Tibial nerve (tissue), 4 donors: ENCODE measurements around the gene STEAP1B. TPM values are rescaled to one million over a fixed set of nuclear protein-coding genes. Genes with fewer than 3 reads are reported as not detected.

Experiments used
- DNase-seq, 2 donors: peaks; one replicate each; pipeline ENCODE4 v3.0.0-alpha.2; 2019; ENCODE audit warnings: low spot score in 2 of 2
- H3K27ac ChIP-seq, 4 donors: fragments of 200-600 bp; sonication (generic) in 3 of 4; one replicate each; pipeline ENCODE4 v1.5.1; 2017 to 2019; ENCODE audit warnings: mild to moderate bottlenecking in 1 of 4
- H3K27me3 ChIP-seq, 2 donors: fragments of 200-600 bp; sonication (generic) in 1 of 2; one replicate each; pipeline versions ENCODE4 v1.5.1 to v1.6.0; 2017 to 2019
- H3K36me3 ChIP-seq, 3 donors: fragments of 200-600 bp; sonication (generic); one replicate each; pipeline ENCODE4 v1.5.1; 2018 to 2019
- H3K4me1 ChIP-seq, 4 donors: fragments of 200-600 bp; sonication (generic) in 3 of 4; one replicate each; pipeline ENCODE4 v1.5.1; 2017 to 2019
- H3K4me3 ChIP-seq, 4 donors: fragments of 200-600 bp; sonication (generic) in 3 of 4; one replicate each; pipeline ENCODE4 v1.5.1; 2017 to 2019; ENCODE audit warnings: mild to moderate bottlenecking in 1 of 4, moderate library complexity in 1 of 4
- H3K9me3 ChIP-seq, 4 donors: fragments of 200-600 bp; sonication (generic) in 3 of 4; one replicate each; pipeline ENCODE4 v1.5.1; 2017 to 2019
- EP300 ChIP-seq, 2 donors: sonication (generic); formaldehyde crosslinking; IDR thresholded peaks; one replicate each; pipeline ENCODE4 v1.6.1; 2017; ENCODE audit warnings: antibody characterized with exemption in 2 of 2, mild to moderate bottlenecking in 1 of 2
- POLR2A ChIP-seq, 2 donors: fragments of 450-650 bp; IDR thresholded peaks; one replicate each; pipeline ENCODE4 v1.6.1; 2017; ENCODE audit warnings: antibody characterized with exemption in 2 of 2, mild to moderate bottlenecking in 2 of 2, moderate library complexity in 2 of 2
- WGBS, 2 donors: methylation state at CpG; one replicate each; pipeline ENCODE4 v1.1.5; 2018; 5-methylcytosine and 5-hydroxymethylcytosine counted together
- total RNA-seq, 4 donors: library from RNA; depleted of rRNA; stranded (reverse); fragments of >200 nt; gene quantifications; one replicate each; pipeline ENCODE4 v1.1.0, GENCODE V29; 2016
- TF ChIP-seq, protein P1 (sequence below), 5 experiments: fragments of 200-600 bp in 3 of 5; fragments of 450-650 bp in 2 of 5; sonication (generic) in 3 of 5; IDR thresholded peaks; one replicate each; pipeline ENCODE4 v1.5.1; 2016 to 2019; ENCODE audit warnings: antibody characterized with exemption in 5 of 5, mild to moderate bottlenecking in 3 of 5, moderate library complexity in 2 of 5

STEAP1B gene
- total RNA-seq, 4 donors from 2014 or later, result 4.2 to 20.5 (median 14.0) TPM

DNA sequence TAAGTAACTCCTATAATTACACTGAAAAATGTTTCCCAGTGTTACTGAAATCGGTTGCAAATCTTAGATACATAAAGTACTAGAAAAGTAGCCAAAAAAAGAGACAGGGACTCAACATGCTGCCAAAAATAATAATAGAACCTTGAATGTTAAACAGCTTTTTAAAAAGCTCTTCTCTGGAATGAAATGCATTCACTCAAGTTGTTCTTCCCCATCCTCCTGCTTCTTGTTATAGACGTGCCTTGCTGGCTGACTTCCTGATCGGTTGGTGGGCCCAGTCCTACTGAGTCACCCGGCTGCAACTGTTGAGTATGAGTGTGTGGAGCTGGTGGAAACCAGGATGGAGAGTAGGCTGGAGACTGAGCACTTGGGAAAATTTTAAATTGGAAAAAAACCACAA, 112.4 kb downstream of the STEAP1B start:
- Histone ChIP-seq H3K4me1 (peaks cover 0 to 3% (median 0%) of the 10 kb centered on the region in 4 donors), H3K27ac (peak overlapping the region in 1 of 4 donors; percentile 25), H3K36me3 (no peaks in the 10 kb centered on the region), H3K27me3 (no peaks in the 10 kb centered on the region), H3K4me3 (no peak overlapping the region), H3K9me3 (no peaks in the 10 kb centered on the region)
- 46 to 57% methylated on average over 4 of the region's 4 CpGs for WGBS, 2 donors
- peak in 1 of 2 donors; percentile 47 for DNase-seq
- TF ChIP-seq EP300 (IDR thresholded peaks at IDR 0.05), result peak in 1 of 2 donors; percentile 11
- no peak for TF ChIP-seq POLR2A (IDR thresholded peaks at IDR 0.05)
- TF ChIP-seq, protein P1, sequence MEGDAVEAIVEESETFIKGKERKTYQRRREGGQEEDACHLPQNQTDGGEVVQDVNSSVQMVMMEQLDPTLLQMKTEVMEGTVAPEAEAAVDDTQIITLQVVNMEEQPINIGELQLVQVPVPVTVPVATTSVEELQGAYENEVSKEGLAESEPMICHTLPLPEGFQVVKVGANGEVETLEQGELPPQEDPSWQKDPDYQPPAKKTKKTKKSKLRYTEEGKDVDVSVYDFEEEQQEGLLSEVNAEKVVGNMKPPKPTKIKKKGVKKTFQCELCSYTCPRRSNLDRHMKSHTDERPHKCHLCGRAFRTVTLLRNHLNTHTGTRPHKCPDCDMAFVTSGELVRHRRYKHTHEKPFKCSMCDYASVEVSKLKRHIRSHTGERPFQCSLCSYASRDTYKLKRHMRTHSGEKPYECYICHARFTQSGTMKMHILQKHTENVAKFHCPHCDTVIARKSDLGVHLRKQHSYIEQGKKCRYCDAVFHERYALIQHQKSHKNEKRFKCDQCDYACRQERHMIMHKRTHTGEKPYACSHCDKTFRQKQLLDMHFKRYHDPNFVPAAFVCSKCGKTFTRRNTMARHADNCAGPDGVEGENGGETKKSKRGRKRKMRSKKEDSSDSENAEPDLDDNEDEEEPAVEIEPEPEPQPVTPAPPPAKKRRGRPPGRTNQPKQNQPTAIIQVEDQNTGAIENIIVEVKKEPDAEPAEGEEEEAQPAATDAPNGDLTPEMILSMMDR (IDR thresholded peaks at IDR 0.05), result no peak

- Histone ChIP-seq H3K36me3 (no peaks in the 10 kb centered on the region), H3K4me3 (no peak overlapping the region), H3K27me3 (no peaks in the 10 kb centered on the region), H3K9me3 (no peaks in the 10 kb centered on the region), H3K27ac (no peak overlapping the region), H3K4me1 (peaks cover 0 to 3% (median 0%) of the 10 kb centered on the region in 4 donors)
- no peak for DNase-seq
- TF ChIP-seq POLR2A (IDR thresholded peaks at IDR 0.05) (no peak), EP300 (IDR thresholded peaks at IDR 0.05) (no peak)
- TF ChIP-seq, protein P1 (IDR thresholded peaks at IDR 0.05), result no peak
- 67 to 92% methylated on average over 1 of the region's 1 CpG for WGBS, 2 donors
Measured at GRCh38 chr7:22386865-22387264, 113.1 kb downstream of the STEAP1B start.

DNA sequence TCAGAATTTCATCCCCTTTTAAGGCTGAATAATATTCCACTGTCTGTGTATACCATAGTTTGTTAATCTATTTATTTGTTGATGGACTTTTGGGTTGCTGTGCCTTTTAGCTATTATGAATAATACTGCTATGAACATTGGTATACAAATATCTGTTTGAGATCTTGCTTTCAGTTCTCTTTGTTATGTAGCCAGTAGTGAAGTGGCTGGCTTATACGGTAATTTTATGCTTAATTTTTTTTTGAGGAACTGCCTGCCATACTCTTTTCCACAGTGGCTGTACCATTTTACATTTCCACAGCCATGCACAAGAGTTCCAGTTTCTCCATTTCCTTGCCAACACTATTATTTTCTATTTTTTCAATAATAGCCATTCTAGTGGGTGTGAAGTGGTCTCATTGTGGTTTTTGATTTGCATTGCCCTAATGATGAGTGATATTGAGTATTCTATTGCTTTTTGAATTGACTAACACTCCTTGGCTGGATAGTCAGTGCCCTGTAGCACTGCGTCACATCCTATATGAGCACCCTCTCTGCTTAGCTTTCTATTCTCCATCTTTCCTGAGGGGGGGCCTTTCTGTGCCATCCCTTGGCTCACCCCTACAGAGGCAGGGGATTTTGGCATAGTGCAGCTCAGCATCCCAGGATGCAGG, 113.7 kb downstream of the STEAP1B start:
- Histone ChIP-seq H3K4me3 (no peak overlapping the region), H3K36me3 (no peaks in the 10 kb centered on the region), H3K9me3 (no peaks in the 10 kb centered on the region), H3K27me3 (no peaks in the 10 kb centered on the region), H3K4me1 (peaks cover 0 to 3% (median 0%) of the 10 kb centered on the region in 4 donors), H3K27ac (no peak overlapping the region)
- DNase-seq, result no peak
- no peak for TF ChIP-seq POLR2A (IDR thresholded peaks at IDR 0.05)
- TF ChIP-seq, protein P1 (IDR thresholded peaks at IDR 0.05), result no peak
- no peak for TF ChIP-seq EP300 (IDR thresholded peaks at IDR 0.05)
- 86 to 96% methylated on average over 2 of the region's 2 CpGs for WGBS, 2 donors

DNA sequence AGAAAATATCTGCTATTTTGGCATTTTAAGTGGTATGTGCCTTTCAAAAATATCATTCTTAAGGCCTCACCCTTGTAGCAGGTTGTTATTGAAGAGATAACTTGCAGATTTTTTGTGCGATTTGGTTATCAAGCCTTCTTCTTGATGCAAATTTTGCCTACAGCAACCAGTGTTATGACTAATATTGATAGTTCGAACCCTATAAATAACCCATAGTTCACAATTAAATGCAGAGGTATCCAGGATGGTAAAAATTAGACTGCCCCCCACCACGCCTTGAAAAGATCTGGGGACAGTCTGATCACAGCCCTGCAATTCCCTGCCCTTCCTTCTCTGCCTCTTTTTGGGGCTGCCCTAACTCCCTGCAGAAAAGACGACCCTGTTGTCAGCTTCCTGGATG, 114.7 kb downstream of the STEAP1B start:
- TF ChIP-seq POLR2A (IDR thresholded peaks at IDR 0.05) (no peak), EP300 (IDR thresholded peaks at IDR 0.05) (no peak)
- TF ChIP-seq, protein P1 (IDR thresholded peaks at IDR 0.05), result no peak
- H3K4me3 ChIP-seq, result no peak overlapping the region
- H3K27me3 ChIP-seq, result no peaks in the 10 kb centered on the region
- H3K9me3 ChIP-seq, result no peaks in the 10 kb centered on the region
- H3K4me1 ChIP-seq, result peaks cover 0 to 3% (median 0%) of the 10 kb centered on the region in 4 donors
- H3K27ac ChIP-seq, result no peak overlapping the region
- H3K36me3 ChIP-seq, result no peaks in the 10 kb centered on the region
- 92 to 94% methylated on average over 4 of the region's 4 CpGs for WGBS, 2 donors
- no peak for DNase-seq

- Histone ChIP-seq H3K27ac (no peak overlapping the region), H3K36me3 (no peaks in the 10 kb centered on the region), H3K4me1 (no peaks in the 10 kb centered on the region), H3K4me3 (no peak overlapping the region), H3K27me3 (no peaks in the 10 kb centered on the region), H3K9me3 (no peaks in the 10 kb centered on the region)
- 68 to 84% methylated on average over 2 of the region's 2 CpGs for WGBS, 2 donors
- TF ChIP-seq EP300 (IDR thresholded peaks at IDR 0.05) (no peak), POLR2A (IDR thresholded peaks at IDR 0.05) (no peak)
- TF ChIP-seq, protein P1 (IDR thresholded peaks at IDR 0.05), result no peak
- DNase-seq, result no peak
Measured at GRCh38 chr7:22380333-22380732, 119.7 kb downstream of the STEAP1B start.
